ENCODE results near the gene PAQR9.

The PAQR9 gene

GRCh38 chr3:142982038-142982773, 18.7 kb upstream of the PAQR9 start:
- no peak for DNase-seq

GRCh38 chr3:142981108-142981507, 17.6 kb upstream of the PAQR9 start:
- DNase-seq: no peak

DNA sequence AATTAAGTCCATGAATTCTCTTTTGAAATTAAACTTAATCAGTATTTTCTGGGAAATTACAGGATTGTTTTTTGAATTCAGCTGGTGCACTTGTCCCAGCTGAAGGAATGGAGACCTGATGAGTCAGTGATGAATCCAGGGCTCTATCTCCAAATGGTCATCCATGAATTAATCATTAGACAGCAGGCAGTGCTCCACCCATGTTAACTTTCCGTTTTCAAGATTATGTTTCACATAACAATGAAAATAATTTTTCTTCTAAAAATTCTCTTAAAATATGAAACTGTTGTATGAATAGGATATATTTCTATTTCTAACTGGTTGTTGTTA, 13.9 kb upstream of the PAQR9 start:
- peak; percentile 46 for DNase-seq

DNA sequence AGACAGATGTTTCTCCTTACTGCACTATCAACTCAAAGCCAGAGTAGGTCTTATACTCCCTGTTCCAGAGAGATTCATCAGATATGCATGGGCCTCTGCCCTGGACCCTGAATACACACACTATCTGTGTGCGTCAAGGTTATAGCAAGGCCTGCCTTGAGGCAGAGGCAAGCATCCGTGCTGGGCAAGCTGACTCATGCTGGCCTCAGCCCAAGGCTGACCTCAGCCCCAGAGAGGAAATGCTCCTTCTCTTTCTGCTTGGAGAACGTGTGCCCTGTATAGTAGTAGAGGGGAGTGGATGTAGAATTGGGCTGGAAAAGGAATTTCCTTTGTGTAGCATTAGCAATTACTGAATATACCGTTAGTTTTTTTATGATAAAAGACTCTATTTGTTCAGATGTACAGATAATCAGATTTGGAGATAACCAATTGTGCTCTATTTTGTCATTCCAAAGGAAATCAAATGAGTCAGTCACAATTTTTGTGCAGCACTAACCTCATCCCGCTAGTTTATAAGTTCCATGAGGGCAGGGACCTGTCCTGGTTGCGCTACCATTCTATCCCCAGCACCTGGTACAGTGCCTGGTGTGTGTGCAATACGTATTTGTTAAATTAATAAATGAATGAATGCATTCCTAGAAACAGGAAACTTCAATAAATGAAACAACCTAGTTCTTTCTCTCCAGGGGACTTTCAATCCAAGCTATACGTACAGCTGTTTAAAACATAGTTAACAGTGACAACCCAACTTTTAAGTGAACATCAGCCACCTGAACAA, 13.3 kb upstream of the PAQR9 start:
- peak; percentile 85 for DNase-seq

- no peak for DNase-seq
Measured at GRCh38 chr3:142975316-142975995, 12.0 kb upstream of the PAQR9 start.

- no peak for DNase-seq
Measured at GRCh38 chr3:142973217-142974009, 9.9 kb upstream of the PAQR9 start.

DNA sequence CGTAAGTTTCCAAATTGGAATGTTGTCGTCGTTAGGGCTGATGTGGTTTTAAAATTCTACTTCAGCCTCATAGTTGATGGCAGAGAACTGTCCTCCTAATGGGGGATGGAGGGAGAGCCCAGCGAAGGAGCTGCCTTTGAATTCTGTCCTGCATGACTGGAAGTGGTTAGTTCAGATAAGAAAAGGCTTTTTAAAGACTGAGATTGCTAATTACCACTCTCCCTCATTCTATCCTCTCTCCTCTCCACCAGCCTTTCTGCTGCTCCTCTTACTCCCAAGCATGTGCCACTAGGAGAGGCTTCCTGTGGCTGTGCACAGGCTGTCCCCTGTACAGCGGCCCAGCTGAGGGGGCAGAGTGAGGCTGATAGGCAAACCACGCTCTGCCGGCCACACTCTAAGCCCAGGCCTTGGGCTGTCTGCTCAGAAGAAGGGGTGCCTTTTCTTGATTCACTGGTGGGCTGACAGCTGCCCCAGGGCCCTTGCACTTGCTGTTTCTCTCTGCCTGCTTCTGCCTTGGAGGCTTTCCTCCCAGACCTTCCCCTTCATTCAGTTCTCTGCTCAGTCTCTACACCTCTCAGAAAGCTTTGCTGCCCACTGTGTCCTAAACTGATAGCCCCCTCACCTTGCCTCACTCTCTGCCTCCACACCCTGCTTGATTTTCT, 8.7 kb upstream of the PAQR9 start:
- no peak for DNase-seq

GRCh38 chr3:142971431-142971830, 8.0 kb upstream of the PAQR9 start:
- no peak for DNase-seq

DNA sequence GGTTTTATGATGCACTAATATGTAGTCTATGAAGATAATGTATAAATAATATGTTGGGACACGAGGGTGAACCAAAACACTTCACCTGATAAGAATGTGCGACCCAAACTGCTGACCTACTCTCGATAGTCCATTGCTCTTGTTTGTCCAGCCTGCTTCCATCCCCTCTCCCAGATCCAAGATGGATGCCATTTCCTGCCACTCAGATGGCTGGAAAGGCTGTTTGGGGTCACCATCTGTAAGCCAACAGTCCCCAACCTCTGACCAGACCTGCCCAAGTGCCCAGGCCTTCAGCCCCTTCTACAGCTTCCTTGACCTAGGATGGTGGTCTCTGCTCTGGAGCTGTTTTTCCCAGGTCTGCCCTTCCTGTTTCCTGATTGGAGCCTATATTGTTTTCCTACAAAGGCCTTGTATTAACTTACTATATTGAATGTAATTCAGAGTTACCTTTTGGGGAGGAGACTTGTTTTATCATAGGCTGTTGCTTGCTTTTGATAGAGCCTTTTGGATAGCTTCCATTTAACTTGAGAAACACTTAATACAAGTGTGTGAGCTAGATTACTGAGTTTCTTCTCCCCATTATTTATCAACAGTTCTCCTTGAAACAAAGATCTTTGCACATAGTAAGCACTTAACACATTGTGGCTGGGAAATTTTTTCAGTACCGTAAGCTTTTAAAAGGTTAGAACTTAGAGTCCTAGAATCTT, 5.0 kb upstream of the PAQR9 start:
- DNase-seq: no peak

DNA sequence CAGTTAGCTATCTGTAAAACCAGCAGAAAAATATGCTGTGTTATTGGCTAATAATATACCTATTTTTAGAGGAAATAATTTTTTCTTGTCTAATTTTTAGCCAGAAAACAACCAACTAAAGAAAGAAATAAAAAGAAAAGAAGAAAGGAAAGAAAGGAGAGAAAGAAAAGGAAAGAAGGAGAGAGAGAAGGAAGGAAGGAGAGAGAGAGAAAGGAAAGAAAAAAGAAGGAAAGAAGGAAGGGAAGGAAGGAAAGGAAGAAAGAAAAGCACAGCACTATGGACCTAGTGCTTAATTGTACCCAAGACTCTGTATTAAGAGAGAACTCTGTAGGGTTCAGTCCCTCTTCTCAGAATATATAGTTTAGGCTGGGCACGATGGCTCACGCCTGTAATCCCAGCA, 3.3 kb upstream of the PAQR9 start:
- DNase-seq: no peak

DNA sequence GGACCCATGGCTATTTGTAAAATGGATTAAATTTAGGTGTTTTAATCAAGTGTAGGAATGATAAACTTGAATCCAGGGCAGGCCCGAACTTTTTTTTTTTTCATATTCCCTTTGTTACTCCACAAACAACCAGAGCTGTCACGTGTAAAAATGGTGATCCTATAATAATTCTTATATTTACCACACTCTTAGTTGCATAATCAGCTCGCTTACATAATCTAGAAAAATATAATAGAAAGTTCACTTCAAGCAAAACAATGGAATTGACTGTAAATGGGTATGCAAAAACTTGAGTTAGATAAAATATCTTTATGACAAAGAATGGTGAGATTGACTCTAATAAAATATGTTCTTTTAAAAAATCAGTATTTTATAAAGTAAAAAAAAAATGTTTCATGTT, 2.1 kb upstream of the PAQR9 start:
- no peak for DNase-seq

- no peak for DNase-seq
Measured at GRCh38 chr3:142963234-142963515, 299 bp downstream of the PAQR9 start.

DNA sequence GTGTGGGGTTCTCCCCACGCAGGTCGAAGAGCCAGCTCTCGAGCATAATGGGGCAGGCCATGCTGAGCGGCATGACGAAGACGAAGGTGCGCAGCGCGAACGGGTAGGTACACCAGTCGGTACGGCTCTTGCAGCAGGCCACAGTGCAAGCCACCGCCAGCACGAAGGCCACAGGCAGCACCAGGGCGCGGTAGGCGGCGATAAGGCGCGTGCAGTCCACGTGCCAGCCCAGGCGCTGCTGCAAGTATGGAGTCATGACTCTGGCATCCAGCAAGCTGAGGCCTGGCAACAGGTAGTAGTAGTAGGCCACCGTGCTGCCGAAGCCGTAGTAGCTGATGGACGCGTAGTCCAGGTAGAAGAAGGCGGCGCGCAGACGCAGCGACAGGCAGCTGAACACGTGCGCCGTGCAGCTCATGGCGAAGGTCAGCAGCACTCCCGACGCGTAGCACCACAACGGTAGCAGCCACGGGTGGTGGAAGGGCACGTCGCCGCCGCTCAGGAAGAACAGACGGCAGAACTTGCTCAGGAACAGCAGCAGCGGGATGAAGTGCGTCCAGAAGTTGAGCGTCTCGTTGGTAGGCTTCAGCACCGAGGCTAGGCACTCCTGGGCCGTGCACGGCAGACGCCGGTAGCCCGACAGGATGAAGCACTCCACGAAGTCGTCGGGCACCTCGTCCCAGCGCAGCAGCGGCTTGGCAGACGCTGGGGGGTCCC, 797 bp downstream of the PAQR9 start:
- DNase-seq: no peak

GRCh38 chr3:142962175-142962519, 1.3 kb downstream of the PAQR9 start:
- DNase-seq: no peak

- DNase-seq: no peak
Measured at GRCh38 chr3:142961539-142961938, 1.9 kb downstream of the PAQR9 start.

- DNase-seq: no peak
Measured at GRCh38 chr3:142960322-142960850, 3.1 kb downstream of the PAQR9 start.

DNA sequence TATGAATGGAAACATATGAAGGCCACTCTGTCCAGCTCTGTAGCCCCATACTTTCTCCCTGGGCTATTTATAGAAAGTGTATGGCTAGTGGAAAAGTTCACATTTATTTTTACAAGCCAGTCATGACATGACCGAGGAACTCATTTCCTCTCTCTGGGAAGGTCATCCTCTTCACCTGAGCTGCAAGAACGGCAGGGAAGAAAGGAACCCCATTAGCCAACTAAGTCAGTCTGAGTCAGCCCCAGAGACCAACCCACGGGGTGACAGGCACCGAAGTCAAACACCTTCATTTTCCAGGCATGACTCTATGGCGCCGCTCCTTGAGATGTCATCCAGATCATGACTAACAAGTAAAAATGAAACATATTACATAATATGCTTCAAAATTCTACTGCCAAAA, 4.8 kb downstream of the PAQR9 start:
- DNase-seq: peak; percentile 22

DNA sequence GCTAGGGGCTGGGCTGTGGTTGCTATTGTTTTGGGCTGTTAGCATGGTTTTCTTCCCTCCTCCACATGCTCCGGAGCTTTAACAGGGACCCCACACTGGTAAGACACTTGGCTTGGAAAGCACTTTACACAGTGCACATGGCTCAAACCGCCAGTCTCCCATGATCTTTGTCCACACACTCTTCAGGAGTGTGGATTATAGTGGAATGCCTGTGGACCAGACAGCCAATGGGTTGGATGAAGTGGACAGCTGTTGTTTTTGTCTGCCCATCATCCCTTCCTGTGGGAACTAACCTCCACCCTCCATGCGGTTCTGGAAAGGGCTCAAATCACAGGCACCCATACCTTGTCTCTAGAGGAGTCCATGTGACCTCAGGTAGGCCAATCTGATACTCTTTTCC, 10.0 kb downstream of the PAQR9 start:
- no peak for DNase-seq

DNA sequence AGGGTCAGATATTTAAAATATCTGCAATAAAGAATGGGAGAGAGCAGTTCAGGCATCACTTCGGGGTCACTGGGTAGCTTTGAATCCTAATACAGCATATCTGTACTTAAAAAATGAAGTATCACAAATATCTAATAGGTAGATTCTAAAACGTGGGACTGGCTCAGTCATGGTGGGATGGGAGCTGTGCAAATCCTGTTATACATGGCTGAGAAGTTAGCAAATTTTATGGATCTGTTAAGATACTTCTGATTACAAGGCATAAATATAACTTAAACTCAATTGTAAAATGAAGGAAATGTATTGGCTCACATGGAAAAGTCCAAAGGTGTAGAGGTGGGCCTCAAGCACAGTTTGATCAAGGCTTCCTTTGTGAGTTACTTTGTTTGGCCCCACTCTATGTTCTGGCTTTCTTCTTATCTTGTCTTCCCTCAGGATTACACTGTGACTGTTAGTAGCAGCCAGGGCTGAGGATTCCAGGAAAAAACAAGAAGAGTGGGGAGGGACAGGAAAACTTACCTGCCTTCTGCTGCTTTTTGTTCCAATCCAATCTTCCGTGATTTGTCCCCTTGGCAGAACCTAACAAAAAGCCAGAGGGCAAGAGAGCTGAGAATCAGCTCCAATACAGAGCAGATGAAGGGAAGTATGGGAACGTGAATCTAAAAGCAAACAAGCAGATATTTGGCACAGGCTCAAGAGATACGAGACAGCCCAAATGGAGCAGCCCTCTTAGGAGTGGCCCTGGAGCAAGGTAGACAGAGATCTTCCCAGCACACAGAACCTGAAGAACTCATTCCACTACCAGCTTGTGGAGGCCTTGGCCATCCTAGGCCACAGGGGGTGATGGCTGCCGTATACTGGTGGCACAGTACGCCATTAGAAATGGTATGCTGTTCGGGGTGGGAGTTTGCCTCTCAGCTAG, 10.9 kb downstream of the PAQR9 start:
- no peak for DNase-seq

DNA sequence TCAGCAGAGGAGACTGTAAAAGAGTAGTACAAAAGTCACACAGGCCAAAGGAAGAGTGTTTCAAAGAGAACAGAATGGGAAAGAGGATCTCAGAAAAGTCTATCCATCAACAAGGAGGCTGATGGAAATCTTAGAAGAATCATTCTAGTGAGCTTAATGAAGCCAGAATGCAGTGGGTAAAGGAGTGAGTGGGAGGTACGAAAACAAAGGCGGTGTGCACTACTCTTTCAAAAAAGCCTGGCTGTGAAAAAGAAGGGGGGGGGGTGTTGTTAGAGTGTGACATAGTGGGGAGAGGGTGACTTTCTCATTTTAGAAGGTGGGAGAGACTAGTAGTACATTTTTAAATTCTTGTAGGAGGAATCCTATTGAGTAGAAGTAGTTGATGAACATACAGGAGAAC, 11.7 kb downstream of the PAQR9 start:
- no peak for DNase-seq

Data from kidney glomerular epithelial cell (primary cell).